SK-N-SH treated with all-trans-retinoic acid at 6 μM for 48 hours (cell line): ENCODE measurements around the gene PRRG4.

ENCODE experiments used
- ATAC-seq: fragments of 200-7000 bp; cut with Tn5 transposase; 3 replicates; pipeline ENCODE4 v1.9.1; 2020; ENCODE audit warnings: mild to moderate bottlenecking, moderate library complexity
- CSDC2 ChIP-seq: fragments of 250-450 bp; sonication (Bioruptor Pico); IDR thresholded peaks from 2 replicates; pipeline ENCODE4 v1.5.0; 2020; ENCODE audit warnings: mild to moderate bottlenecking, moderate library complexity
- GLIS3 ChIP-seq: fragments of 250-450 bp; sonication (Bioruptor Pico); IDR thresholded peaks from 2 replicates; pipeline ENCODE4 v1.5.0; 2020; ENCODE audit warnings: mild to moderate bottlenecking, moderate library complexity
- ISL1 ChIP-seq: fragments of 250-450 bp; sonication (Bioruptor Pico); IDR thresholded peaks from 2 replicates; pipeline ENCODE4 v2.1.2; 2022; ENCODE audit warnings: mild to moderate bottlenecking, moderate library complexity
- OSR1 ChIP-seq: fragments of 250-450 bp; sonication (Bioruptor Pico); IDR thresholded peaks from 2 replicates; pipeline ENCODE4 v1.8.0; 2022; ENCODE audit warnings: moderate library complexity, mild to moderate bottlenecking, inconsistent platforms
- PATZ1 ChIP-seq: fragments of 250-450 bp; sonication (Bioruptor Pico); IDR thresholded peaks from 2 replicates; pipeline ENCODE4 v1.8.0; 2020; ENCODE audit warnings: mild to moderate bottlenecking, moderate library complexity, borderline replicate concordance
- PPARA ChIP-seq: fragments of 250-450 bp; sonication (Bioruptor Pico); IDR thresholded peaks from 2 replicates; pipeline ENCODE4 v1.5.0; 2020; ENCODE audit warnings: mild to moderate bottlenecking, borderline replicate concordance
- RARB ChIP-seq: fragments of 250-450 bp; sonication (Bioruptor Pico); IDR thresholded peaks from 2 replicates; pipeline ENCODE4 v1.8.0; 2021; ENCODE audit warnings: mild to moderate bottlenecking, moderate library complexity
- SNAI2 ChIP-seq: fragments of 250-450 bp; sonication (Bioruptor Pico); IDR thresholded peaks from 2 replicates; pipeline ENCODE4 v1.5.0; 2020; ENCODE audit warnings: mild to moderate bottlenecking, moderate library complexity
- TCF4 ChIP-seq: fragments of 250-450 bp; sonication (Bioruptor Pico); IDR thresholded peaks from 2 replicates; pipeline ENCODE4 v1.8.0; 2021; ENCODE audit warnings: mild to moderate bottlenecking, moderate library complexity, borderline replicate concordance
- TSHZ2 ChIP-seq: fragments of 250-450 bp; sonication (Bioruptor Pico); IDR thresholded peaks from 2 replicates; pipeline ENCODE4 v1.5.0; 2020; ENCODE audit warnings: mild to moderate bottlenecking, moderate library complexity
- ZC3H10 ChIP-seq: fragments of 250-450 bp; sonication (Bioruptor Pico); IDR thresholded peaks from 2 replicates; pipeline ENCODE4 v1.5.1; 2021; ENCODE audit warnings: mild to moderate bottlenecking, moderate library complexity
- ZFP3 ChIP-seq: fragments of 250-450 bp; sonication (Bioruptor Pico); IDR thresholded peaks from 2 replicates; pipeline ENCODE4 v1.5.0; 2020; ENCODE audit warnings: mild to moderate bottlenecking, moderate library complexity
- ZFP30 ChIP-seq: fragments of 450-650 bp; formaldehyde crosslinking; IDR thresholded peaks from 2 replicates; pipeline ENCODE4 v1.5.0; 2022; ENCODE audit warnings: mild to moderate bottlenecking, moderate library complexity
- ZNF565 ChIP-seq: fragments of 450-650 bp; formaldehyde crosslinking; conservative IDR thresholded peaks from 2 replicates; pipeline ENCODE4 v1.5.0; 2020; ENCODE audit warnings: low read depth, mild to moderate bottlenecking, moderate library complexity
- ZNF70 ChIP-seq: fragments of 450-650 bp; formaldehyde crosslinking; IDR thresholded peaks from 2 replicates; pipeline ENCODE4 v1.5.0; 2020; ENCODE audit warnings: mild to moderate bottlenecking, moderate library complexity
- ZNF8 ChIP-seq: fragments of 450-650 bp; formaldehyde crosslinking; IDR thresholded peaks from 2 replicates; pipeline ENCODE4 v1.5.0; 2020; ENCODE audit warnings: mild to moderate bottlenecking, moderate library complexity
- TF ChIP-seq, protein P1 (sequence below): fragments of 250-450 bp; sonication (Bioruptor Pico); IDR thresholded peaks from 2 replicates; pipeline ENCODE4 v1.5.1; 2021; ENCODE audit warnings: mild to moderate bottlenecking, moderate library complexity
- TF ChIP-seq, protein P2 (sequence below): fragments of 250-450 bp; sonication (Bioruptor Pico); IDR thresholded peaks from 2 replicates; pipeline ENCODE4 v1.5.1; 2020; ENCODE audit warnings: low read depth, mild to moderate bottlenecking, moderate library complexity
- TF ChIP-seq, protein P3 (sequence below): fragments of 250-450 bp; sonication (Bioruptor Pico); IDR thresholded peaks from 2 replicates; pipeline ENCODE4 v1.8.0; 2021; ENCODE audit warnings: low read depth, mild to moderate bottlenecking, moderate library complexity, borderline replicate concordance

Gene PRRG4

DNA sequence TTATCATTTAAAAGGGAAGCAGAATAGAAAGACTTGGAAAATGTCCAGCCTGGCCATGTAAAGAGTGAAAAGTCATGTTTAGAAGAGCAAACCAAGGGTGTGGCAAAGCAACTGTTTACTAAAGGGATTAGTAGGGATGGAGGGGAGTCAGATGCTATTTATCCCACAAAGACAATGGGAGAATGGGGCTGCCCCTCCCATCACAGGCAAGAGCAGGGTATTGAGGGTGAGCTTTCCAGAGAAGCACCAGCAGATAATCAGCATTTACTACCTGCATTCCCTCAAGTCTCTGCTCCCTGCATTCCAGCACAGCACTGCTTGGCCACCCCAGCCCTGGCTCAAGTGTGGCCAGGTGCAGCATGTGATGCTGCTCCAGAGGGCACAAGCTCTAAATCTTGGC is 44.4 kb downstream of the PRRG4 start:
- TF ChIP-seq GLIS3 (CRISPR knock-in tag) (no peak), ZNF70 (no peak)
- TF ChIP-seq, all 23 proteins: peak for 0
- no peak for ATAC-seq

DNA sequence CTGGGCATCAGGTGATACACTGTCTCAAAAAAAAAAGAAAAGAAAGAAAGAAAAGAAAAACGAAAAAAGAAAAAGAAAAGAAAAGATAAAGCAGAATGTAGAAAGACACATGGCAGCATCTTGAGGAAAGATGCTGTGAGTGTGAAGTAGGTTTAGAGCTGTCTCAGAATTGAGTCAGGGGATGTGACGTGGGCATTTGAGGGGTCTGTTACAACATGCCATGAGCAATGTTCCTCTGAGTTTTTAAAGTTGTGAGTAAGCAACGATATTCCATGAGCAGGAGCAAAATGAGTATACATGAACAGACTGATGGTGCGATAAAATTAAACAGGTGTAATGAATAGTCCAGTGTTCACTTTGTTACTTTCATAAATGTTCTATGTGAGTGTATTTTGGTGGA is 51.6 kb downstream of the PRRG4 start:
- no peak for ATAC-seq
- TF ChIP-seq, protein P1, sequence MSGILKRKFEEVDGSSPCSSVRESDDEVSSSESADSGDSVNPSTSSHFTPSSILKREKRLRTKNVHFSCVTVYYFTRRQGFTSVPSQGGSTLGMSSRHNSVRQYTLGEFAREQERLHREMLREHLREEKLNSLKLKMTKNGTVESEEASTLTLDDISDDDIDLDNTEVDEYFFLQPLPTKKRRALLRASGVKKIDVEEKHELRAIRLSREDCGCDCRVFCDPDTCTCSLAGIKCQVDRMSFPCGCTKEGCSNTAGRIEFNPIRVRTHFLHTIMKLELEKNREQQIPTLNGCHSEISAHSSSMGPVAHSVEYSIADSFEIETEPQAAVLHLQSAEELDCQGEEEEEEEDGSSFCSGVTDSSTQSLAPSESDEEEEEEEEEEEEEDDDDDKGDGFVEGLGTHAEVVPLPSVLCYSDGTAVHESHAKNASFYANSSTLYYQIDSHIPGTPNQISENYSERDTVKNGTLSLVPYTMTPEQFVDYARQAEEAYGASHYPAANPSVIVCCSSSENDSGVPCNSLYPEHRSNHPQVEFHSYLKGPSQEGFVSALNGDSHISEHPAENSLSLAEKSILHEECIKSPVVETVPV (CRISPR knock-in tag) = no peak
- TF ChIP-seq ZC3H10 (CRISPR knock-in tag) = no peak
- TF ChIP-seq SNAI2 (CRISPR knock-in tag) = no peak
- TF ChIP-seq, all 23 proteins: peak for 0

DNA sequence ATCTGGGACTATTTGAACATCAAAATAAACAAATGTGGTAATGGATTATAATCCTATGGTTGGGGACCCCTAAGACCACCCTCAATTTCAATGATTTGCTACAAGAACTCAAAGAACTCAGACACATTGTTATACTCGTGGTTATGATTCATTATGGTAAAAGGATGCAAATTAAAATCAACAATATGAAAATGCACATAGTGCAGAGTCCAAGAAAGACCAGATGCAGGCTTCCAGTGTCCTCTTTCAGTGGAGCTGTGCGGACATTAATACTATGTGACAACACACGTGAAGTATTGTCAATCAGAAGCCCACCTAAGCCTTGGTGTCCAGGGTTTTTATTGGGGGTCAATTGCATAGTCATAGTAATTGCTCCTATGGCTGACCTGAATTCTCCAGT is 53.7 kb downstream of the PRRG4 start:
- TF ChIP-seq ZFP3 (CRISPR knock-in tag) (no peak), CSDC2 (CRISPR knock-in tag) (no peak), SNAI2 (CRISPR knock-in tag) (no peak), ZNF565 (CRISPR knock-in tag) (no peak), ZFP30 (CRISPR knock-in tag) (no peak)
- ATAC-seq = no peak

DNA sequence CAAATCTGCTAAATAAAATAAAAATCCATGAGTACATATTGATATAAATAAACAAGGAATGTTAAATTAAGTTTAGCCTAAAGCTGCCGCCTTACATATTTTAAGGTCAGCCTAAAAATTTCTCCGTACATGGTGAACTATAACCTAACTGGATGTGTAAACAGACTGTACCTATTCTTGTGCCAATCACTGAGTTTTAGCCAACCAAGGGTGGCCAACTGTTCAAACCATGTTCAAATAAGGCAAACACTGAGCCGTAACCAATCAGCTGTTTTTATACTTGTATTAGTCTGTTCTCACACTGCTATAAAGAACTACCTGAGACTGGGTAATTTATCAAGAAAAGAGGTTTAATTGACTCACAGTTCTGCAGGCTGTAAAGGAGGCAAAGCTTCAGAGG is 54.3 kb downstream of the PRRG4 start:
- ATAC-seq = no peak
- TF ChIP-seq TSHZ2 (CRISPR knock-in tag) (no peak), OSR1 (CRISPR knock-in tag) (no peak), TCF4 (CRISPR knock-in tag) (no peak), GLIS3 (CRISPR knock-in tag) (no peak), ZFP3 (CRISPR knock-in tag) (no peak), ZNF70 (no peak), CSDC2 (CRISPR knock-in tag) (no peak), ZFP30 (CRISPR knock-in tag) (no peak), ZNF8 (CRISPR knock-in tag) (no peak), RARB (CRISPR knock-in tag) (no peak), ISL1 (CRISPR knock-in tag) (no peak), PATZ1 (CRISPR knock-in tag) (no peak), ZC3H10 (CRISPR knock-in tag) (no peak), PPARA (no peak)
- TF ChIP-seq, protein P2, sequence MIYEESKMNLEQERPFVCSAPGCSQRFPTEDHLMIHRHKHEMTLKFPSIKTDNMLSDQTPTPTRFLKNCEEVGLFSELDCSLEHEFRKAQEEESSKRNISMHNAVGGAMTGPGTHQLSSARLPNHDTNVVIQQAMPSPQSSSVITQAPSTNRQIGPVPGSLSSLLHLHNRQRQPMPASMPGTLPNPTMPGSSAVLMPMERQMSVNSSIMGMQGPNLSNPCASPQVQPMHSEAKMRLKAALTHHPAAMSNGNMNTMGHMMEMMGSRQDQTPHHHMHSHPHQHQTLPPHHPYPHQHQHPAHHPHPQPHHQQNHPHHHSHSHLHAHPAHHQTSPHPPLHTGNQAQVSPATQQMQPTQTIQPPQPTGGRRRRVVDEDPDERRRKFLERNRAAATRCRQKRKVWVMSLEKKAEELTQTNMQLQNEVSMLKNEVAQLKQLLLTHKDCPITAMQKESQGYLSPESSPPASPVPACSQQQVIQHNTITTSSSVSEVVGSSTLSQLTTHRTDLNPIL = no peak
- TF ChIP-seq, protein P1 (CRISPR knock-in tag) = no peak
- TF ChIP-seq, protein P3, sequence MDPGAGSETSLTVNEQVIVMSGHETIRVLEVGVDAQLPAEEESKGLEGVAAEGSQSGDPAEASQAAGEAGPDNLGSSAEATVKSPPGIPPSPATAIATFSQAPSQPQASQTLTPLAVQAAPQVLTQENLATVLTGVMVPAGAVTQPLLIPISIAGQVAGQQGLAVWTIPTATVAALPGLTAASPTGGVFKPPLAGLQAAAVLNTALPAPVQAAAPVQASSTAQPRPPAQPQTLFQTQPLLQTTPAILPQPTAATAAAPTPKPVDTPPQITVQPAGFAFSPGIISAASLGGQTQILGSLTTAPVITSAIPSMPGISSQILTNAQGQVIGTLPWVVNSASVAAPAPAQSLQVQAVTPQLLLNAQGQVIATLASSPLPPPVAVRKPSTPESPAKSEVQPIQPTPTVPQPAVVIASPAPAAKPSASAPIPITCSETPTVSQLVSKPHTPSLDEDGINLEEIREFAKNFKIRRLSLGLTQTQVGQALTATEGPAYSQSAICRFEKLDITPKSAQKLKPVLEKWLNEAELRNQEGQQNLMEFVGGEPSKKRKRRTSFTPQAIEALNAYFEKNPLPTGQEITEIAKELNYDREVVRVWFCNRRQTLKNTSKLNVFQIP (CRISPR knock-in tag) = no peak
